Loucy (cell line): ENCODE data around the gene EGFL7.

Source experiments
- H2AFZ ChIP-seq: fragments of 200-600 bp; sonication (generic); 2 replicates; pipeline ENCODE4 v1.6.0; 2016; ENCODE audit warnings: antibody characterized with exemption, mild to moderate bottlenecking, low read length, moderate library complexity
- H3F3A ChIP-seq: fragments of 200-600 bp; 2 replicates; pipeline ENCODE4 v1.6.0; 2016; ENCODE audit warnings: antibody characterized with exemption, low read depth, mild to moderate bottlenecking
- H3K27me3 ChIP-seq: fragments of 200-600 bp; sonication (generic); 2 replicates; pipeline ENCODE4 v1.6.1; 2014; ENCODE audit warnings: low read length, mild to moderate bottlenecking; ENCODE audit not compliant: insufficient read depth, poor library complexity, severe bottlenecking
- H3K36me3 ChIP-seq: fragments of 200-600 bp; sonication (generic); 2 replicates; pipeline ENCODE4 v1.6.1; 2016; ENCODE audit warnings: low read length; ENCODE audit not compliant: insufficient read depth
- H3K4me1 ChIP-seq: fragments of 200-600 bp; sonication (generic); 2 replicates; pipeline ENCODE4 v1.5.1; 2014; ENCODE audit warnings: low read length, mild to moderate bottlenecking; ENCODE audit not compliant: insufficient read depth, poor library complexity, severe bottlenecking
- H3K4me2 ChIP-seq: fragments of 200-600 bp; sonication (generic); 2 replicates; pipeline ENCODE4 v1.6.0; 2014; ENCODE audit warnings: antibody characterized with exemption, low read length, low read depth, mild to moderate bottlenecking; ENCODE audit not compliant: poor library complexity, severe bottlenecking
- H3K4me3 ChIP-seq: fragments of 200-600 bp; sonication (generic); 2 replicates; pipeline ENCODE4 v1.5.1; 2014; ENCODE audit warnings: low read length, mild to moderate bottlenecking, mixed read lengths; ENCODE audit not compliant: poor library complexity, severe bottlenecking
- H3K79me2 ChIP-seq: fragments of 200-600 bp; sonication (generic); 2 replicates; pipeline ENCODE4 v1.6.1; 2014; ENCODE audit warnings: low read length; ENCODE audit not compliant: insufficient read depth
- H3K9ac ChIP-seq: fragments of 200-600 bp; sonication (generic); 2 replicates; pipeline ENCODE4 v1.6.0; 2014; ENCODE audit warnings: mild to moderate bottlenecking, low read depth, low read length, moderate library complexity; ENCODE audit not compliant: poor library complexity, severe bottlenecking
- H3K9me2 ChIP-seq: fragments of 200-600 bp; sonication (generic); replicated peaks from 2 replicates; pipeline ENCODE4 v1.6.1; 2016; ENCODE audit warnings: low read depth, low read length, mixed read lengths
- H3K9me3 ChIP-seq: fragments of 200-600 bp; sonication (generic); 2 replicates; pipeline ENCODE4 v1.6.1; 2014; ENCODE audit warnings: mild to moderate bottlenecking, antibody characterized with exemption, low read length, low read depth; ENCODE audit not compliant: insufficient read depth
- H4K20me1 ChIP-seq: fragments of 200-600 bp; sonication (generic); 2 replicates; pipeline ENCODE4 v1.6.0; 2014; ENCODE audit warnings: antibody characterized with exemption, low read length, mild to moderate bottlenecking; ENCODE audit not compliant: insufficient read depth, poor library complexity, severe bottlenecking
- CTCF ChIP-seq: fragments of 200-600 bp; sonication (generic); conservative IDR thresholded peaks from 2 replicates; pipeline ENCODE4 v1.5.1; 2014; ENCODE audit warnings: mild to moderate bottlenecking, antibody characterized with exemption, low read length
- EZH2phosphoT487 ChIP-seq: fragments of 200-600 bp; IDR thresholded peaks from 2 replicates; pipeline ENCODE4 v1.6.1; 2018; ENCODE audit warnings: antibody characterized with exemption, mild to moderate bottlenecking, moderate library complexity, borderline replicate concordance

Gene EGFL7

GRCh38 chr9:136616948-136617695 lies 45.6 kb upstream of the EGFL7 start:
- Histone ChIP-seq H3K79me2 (no peaks in the 10 kb centered on the region), H3K4me2 (no peak overlapping the region), H3K9me2 (no peaks in the 10 kb centered on the region), H4K20me1 (no peaks in the 10 kb centered on the region), H3K4me1 (no peaks in the 10 kb centered on the region), H3K36me3 (no peaks in the 10 kb centered on the region), H3K9me3 (no peaks in the 10 kb centered on the region), H3K9ac (no peak overlapping the region), H3K27me3 (no peaks in the 10 kb centered on the region), H3F3A (no peaks in the 10 kb centered on the region), H3K4me3 (no peak overlapping the region), H2AFZ (no peak overlapping the region)
- TF ChIP-seq EZH2phosphoT487: no peak
- no peak for TF ChIP-seq CTCF

- H3K36me3 ChIP-seq: no peaks in the 10 kb centered on the region
- H2AFZ ChIP-seq: no peak overlapping the region
- H3F3A ChIP-seq: no peaks in the 10 kb centered on the region
- no peaks in the 10 kb centered on the region for H3K79me2 ChIP-seq
- H3K4me2 ChIP-seq: no peak overlapping the region
- no peak overlapping the region for H3K4me3 ChIP-seq
- H3K9me2 ChIP-seq: no peaks in the 10 kb centered on the region
- no peaks in the 10 kb centered on the region for H3K27me3 ChIP-seq
- H3K9me3 ChIP-seq: no peaks in the 10 kb centered on the region
- TF ChIP-seq EZH2phosphoT487: no peak
- H3K9ac ChIP-seq: no peak overlapping the region
- H4K20me1 ChIP-seq: no peaks in the 10 kb centered on the region
- H3K4me1 ChIP-seq: no peaks in the 10 kb centered on the region
These were observed 44.8 kb upstream of the EGFL7 start for GRCh38 chr9:136617746-136618579.

GRCh38 chr9:136618580-136619547 lies 43.9 kb upstream of the EGFL7 start:
- no peaks in the 10 kb centered on the region for H3K79me2 ChIP-seq
- no peaks in the 10 kb centered on the region for H3F3A ChIP-seq
- H3K9me2 ChIP-seq: no peaks in the 10 kb centered on the region
- H3K4me3 ChIP-seq: no peak overlapping the region
- no peak overlapping the region for H3K4me2 ChIP-seq
- H3K9me3 ChIP-seq: no peaks in the 10 kb centered on the region
- no peaks in the 10 kb centered on the region for H4K20me1 ChIP-seq
- no peak overlapping the region for H3K9ac ChIP-seq
- H3K27me3 ChIP-seq: no peaks in the 10 kb centered on the region
- no peak overlapping the region for H2AFZ ChIP-seq
- no peak for TF ChIP-seq EZH2phosphoT487
- TF ChIP-seq CTCF: no peak
- no peaks in the 10 kb centered on the region for H3K36me3 ChIP-seq
- no peaks in the 10 kb centered on the region for H3K4me1 ChIP-seq
